Trophoblast cell (in vitro differentiated cells and primary cell): ENCODE measurements around the gene DCAF8L2.

Experiments
- DNase-seq, 2 donors: peaks; one replicate each; pipeline ENCODE4 v3.0.0-alpha.2; 2016
- H2AFZ ChIP-seq: 2 replicates; pipeline ENCODE4 v1.6.1; 2013; ENCODE audit warnings: low read length, moderate library complexity, mild to moderate bottlenecking; ENCODE audit not compliant: insufficient read depth, poor library complexity
- H2AK5ac ChIP-seq: 2 replicates; pipeline ENCODE4 v1.6.1; 2013; ENCODE audit warnings: mild to moderate bottlenecking, low read length
- H2BK120ac ChIP-seq: 2 replicates; pipeline ENCODE4 v1.6.1; 2013; ENCODE audit warnings: low read length, mild to moderate bottlenecking, moderate library complexity; ENCODE audit not compliant: insufficient read depth, poor library complexity
- H2BK12ac ChIP-seq: 2 replicates; pipeline ENCODE4 v1.6.1; 2013; ENCODE audit warnings: mild to moderate bottlenecking, low read length, moderate library complexity
- H2BK5ac ChIP-seq: 2 replicates; pipeline ENCODE4 v1.6.1; 2013; ENCODE audit warnings: low read length, low read depth, moderate library complexity, mild to moderate bottlenecking; ENCODE audit not compliant: poor library complexity
- H3K14ac ChIP-seq: 2 replicates; pipeline ENCODE4 v1.6.1; 2013; ENCODE audit warnings: mild to moderate bottlenecking, low read length
- H3K18ac ChIP-seq: 2 replicates; pipeline ENCODE4 v1.6.1; 2013; ENCODE audit warnings: mild to moderate bottlenecking, low read length
- H3K23ac ChIP-seq: 2 replicates; pipeline ENCODE4 v1.6.1; 2013; ENCODE audit warnings: low read length
- H3K27ac ChIP-seq: 2 replicates; pipeline ENCODE4 v1.5.1; 2013; ENCODE audit warnings: low read depth, mild to moderate bottlenecking, inconsistent platforms, low read length, moderate library complexity
- H3K27me3 ChIP-seq: 2 replicates; pipeline ENCODE4 v1.6.1; 2013; ENCODE audit warnings: inconsistent platforms, mild to moderate bottlenecking, low read length, moderate library complexity; ENCODE audit not compliant: insufficient read depth
- H3K36me3 ChIP-seq, 2 experiments: 1 replicate in 1 of 2; 2 replicates in 1 of 2; pipeline ENCODE4 v1.6.1; 2013; ENCODE audit warnings: low read length in 2 of 2, mild to moderate bottlenecking in 2 of 2, moderate library complexity in 1 of 2; ENCODE audit not compliant: insufficient read depth in 2 of 2, control insufficient read depth in 1 of 2
- H3K4ac ChIP-seq: 2 replicates; pipeline ENCODE4 v1.6.1; 2013; ENCODE audit warnings: low read depth, mild to moderate bottlenecking, low read length, moderate library complexity
- H3K4me1 ChIP-seq, 2 experiments: 1 replicate in 1 of 2; 2 replicates in 1 of 2; pipeline ENCODE4 v1.6.1; 2013; ENCODE audit warnings: low read length in 2 of 2, mild to moderate bottlenecking in 2 of 2, moderate library complexity in 1 of 2; ENCODE audit not compliant: insufficient read depth in 2 of 2, control insufficient read depth in 1 of 2
- H3K4me2 ChIP-seq: 2 replicates; pipeline ENCODE4 v1.6.1; 2013; ENCODE audit warnings: inconsistent platforms, mild to moderate bottlenecking, low read length, moderate library complexity
- H3K4me3 ChIP-seq: 2 replicates; pipeline ENCODE4 v1.5.1; 2013; ENCODE audit warnings: mild to moderate bottlenecking, low read depth, low read length, inconsistent platforms
- H3K79me1 ChIP-seq: one replicate; pipeline ENCODE4 v1.6.1; 2013; ENCODE audit warnings: low read length
- H3K79me2 ChIP-seq: 2 replicates; pipeline ENCODE4 v1.6.1; 2013; ENCODE audit warnings: low read length, mild to moderate bottlenecking; ENCODE audit not compliant: control insufficient read depth, insufficient read depth, poor library complexity
- H3K9ac ChIP-seq: 2 replicates; pipeline ENCODE4 v1.6.1; 2013; ENCODE audit warnings: mild to moderate bottlenecking, low read length
- H3K9me3 ChIP-seq: 2 replicates; pipeline ENCODE4 v1.6.1; 2013; ENCODE audit warnings: low read depth, mild to moderate bottlenecking, control low read depth, inconsistent platforms, low read length; ENCODE audit not compliant: insufficient read depth
- H4K12ac ChIP-seq: 2 replicates; pipeline ENCODE4 v1.6.1; 2013; ENCODE audit warnings: low read depth, mild to moderate bottlenecking, low read length, moderate library complexity
- H4K8ac ChIP-seq: 2 replicates; pipeline ENCODE4 v1.6.1; 2013; ENCODE audit warnings: low read depth, mild to moderate bottlenecking, low read length, moderate library complexity
- H4K91ac ChIP-seq: one replicate; pipeline ENCODE4 v1.6.1; 2013; ENCODE audit warnings: low read depth, mild to moderate bottlenecking, low read length, moderate library complexity
- WGBS: extraction: QIAGEN DNeasy Blood & Tissue Kit; methylation state at CpG from one replicate; pipeline ENCODE4 v1.1.7; 2013; ENCODE audit warnings: missing lambda C conversion rate; ENCODE audit not compliant: insufficient read length, insufficient coverage; ENCODE audit errors: extremely low coverage; 5-methylcytosine and 5-hydroxymethylcytosine counted together

The DCAF8L2 gene

GRCh38 chrX:27583976-27584375, 6.2 kb upstream of the DCAF8L2 start:
- Histone ChIP-seq H2BK5ac (no peak overlapping the region), H3K27ac (no peak overlapping the region), H2BK120ac (no peak overlapping the region), H3K18ac (no peak overlapping the region), H4K8ac (no peak overlapping the region), H2AFZ (no peak overlapping the region), H4K91ac (no peak overlapping the region), H3K4me1 (no peaks in the 10 kb centered on the region), H2AK5ac (no peak overlapping the region), H3K23ac (no peak overlapping the region), H3K79me1 (no peaks in the 10 kb centered on the region), H3K14ac (no peak overlapping the region), H2BK12ac (no peak overlapping the region), H3K9ac (no peak overlapping the region), H3K4me3 (no peak overlapping the region), H3K4me2 (no peak overlapping the region), H3K4ac (no peak overlapping the region), H4K12ac (no peak overlapping the region), H3K27me3 (no peaks in the 10 kb centered on the region), H3K36me3 (no peaks in the 10 kb centered on the region), H3K79me2 (no peaks in the 10 kb centered on the region), H3K9me3 (no peaks in the 10 kb centered on the region)
- no CpG with 5 or more reads among the region's 1 CpG for WGBS
- DNase-seq, result no peak

- Histone ChIP-seq H4K8ac (no peak overlapping the region), H3K79me2 (no peaks in the 10 kb centered on the region), H3K4ac (no peak overlapping the region), H3K14ac (no peak overlapping the region), H2BK12ac (no peak overlapping the region), H2AK5ac (no peak overlapping the region), H3K23ac (no peak overlapping the region), H3K27me3 (no peaks in the 10 kb centered on the region), H2BK5ac (no peak overlapping the region), H4K91ac (no peak overlapping the region), H3K36me3 (no peaks in the 10 kb centered on the region), H3K27ac (no peak overlapping the region), H3K9ac (no peak overlapping the region), H3K4me2 (no peak overlapping the region), H2BK120ac (no peak overlapping the region), H3K18ac (no peak overlapping the region), H4K12ac (no peak overlapping the region), H2AFZ (no peak overlapping the region), H3K9me3 (no peaks in the 10 kb centered on the region), H3K4me3 (no peak overlapping the region), H3K4me1 (no peaks in the 10 kb centered on the region), H3K79me1 (no peaks in the 10 kb centered on the region)
- DNase-seq, result no peak
- no CpG with 5 or more reads among the region's 15 CpGs for WGBS
Measured at GRCh38 chrX:27591938-27592337, 1.8 kb downstream of the DCAF8L2 start.

- Histone ChIP-seq H3K79me2 (no peaks in the 10 kb centered on the region), H3K4ac (no peak overlapping the region), H3K9me3 (no peaks in the 10 kb centered on the region), H3K9ac (no peak overlapping the region), H2AFZ (no peak overlapping the region), H2BK5ac (no peak overlapping the region), H3K14ac (no peak overlapping the region), H3K27ac (no peak overlapping the region), H3K18ac (no peak overlapping the region), H4K91ac (no peak overlapping the region), H4K8ac (no peak overlapping the region), H3K79me1 (no peaks in the 10 kb centered on the region), H3K36me3 (no peaks in the 10 kb centered on the region), H3K23ac (no peak overlapping the region), H3K4me1 (no peaks in the 10 kb centered on the region), H3K4me2 (no peak overlapping the region), H2BK12ac (no peak overlapping the region), H4K12ac (no peak overlapping the region), H2AK5ac (no peak overlapping the region), H3K4me3 (no peak overlapping the region), H2BK120ac (no peak overlapping the region), H3K27me3 (no peaks in the 10 kb centered on the region)
- no peak for DNase-seq
- no CpG with 5 or more reads among the region's 2 CpGs for WGBS
Measured at GRCh38 chrX:27597508-27597907, 7.4 kb downstream of the DCAF8L2 start.

GRCh38 chrX:27598312-27598711, 8.2 kb downstream of the DCAF8L2 start:
- H3K4me1 ChIP-seq, result no peaks in the 10 kb centered on the region
- no peaks in the 10 kb centered on the region for H3K27me3 ChIP-seq

More at GRCh38 chrX:27598312-27598711, 8.2 kb downstream of the DCAF8L2 start:
- Histone ChIP-seq H3K4me3 (no peak overlapping the region), H3K23ac (no peak overlapping the region), H4K12ac (no peak overlapping the region), H3K4ac (no peak overlapping the region), H3K27ac (no peak overlapping the region), H3K18ac (no peak overlapping the region), H3K9ac (no peak overlapping the region), H3K79me2 (no peaks in the 10 kb centered on the region), H2AK5ac (no peak overlapping the region), H2BK5ac (no peak overlapping the region), H4K91ac (no peak overlapping the region), H2AFZ (no peak overlapping the region), H3K79me1 (no peaks in the 10 kb centered on the region), H3K4me2 (no peak overlapping the region), H3K36me3 (no peaks in the 10 kb centered on the region), H2BK120ac (no peak overlapping the region), H3K14ac (no peak overlapping the region), H2BK12ac (no peak overlapping the region), H4K8ac (no peak overlapping the region), H3K9me3 (no peaks in the 10 kb centered on the region)
- no peak for DNase-seq
- WGBS, result no CpG with 5 or more reads among the region's 9 CpGs
